OCI-LY1 (cell line): ENCODE measurements around the gene DOCK4.

Experiments used
- CTCF ChIP-seq: fragments of 200-600 bp; sonication (generic), shearing (Covaris generic); IDR thresholded peaks from 2 replicates; pipeline ENCODE4 v1.5.1; 2017; ENCODE audit warnings: mild to moderate bottlenecking, antibody characterized with exemption, low read length, moderate library complexity, mixed read lengths
- EZH2 ChIP-seq: fragments of 200-600 bp; sonication (generic), shearing (Covaris generic); IDR thresholded peaks from 2 replicates; pipeline ENCODE4 v1.8.0; 2017; ENCODE audit warnings: borderline replicate concordance, mixed run types, mild to moderate bottlenecking, antibody characterized with exemption, low read length, moderate library complexity, mixed read lengths

GRCh38 chr7:111787741-111788140, 418.5 kb downstream of the DOCK4 start:
- TF ChIP-seq CTCF (no peak), EZH2 (no peak)
